Lower lobe of right lung (tissue), 2 donors: ENCODE measurements around the gene MAN1A2. TPM values are rescaled to one million over a fixed set of nuclear protein-coding genes. Genes with fewer than 3 reads are reported as not detected.
"Not testable (repeated sequence)": the region's sequence is repeated elsewhere in the genome, so short reads cannot be mapped to it uniquely, and the experiment has no call there.

Experiments
- ATAC-seq, 2 donors: fragments of 200-7000 bp; cut with Tn5 transposase; one replicate each; pipeline ENCODE4 v1.9.1; 2020 to 2022; ENCODE audit warnings: mild to moderate bottlenecking in 2 of 2, moderate library complexity in 2 of 2
- DNase-seq: peaks from one replicate; pipeline ENCODE4 v3.0.0-alpha.2; 2020
- H3K27ac ChIP-seq: fragments of 200-600 bp; one replicate; pipeline ENCODE4 v1.8.0; 2022
- H3K27me3 ChIP-seq: fragments of 200-600 bp; one replicate; pipeline ENCODE4 v1.8.0; 2022; ENCODE audit warnings: low read depth
- H3K36me3 ChIP-seq: fragments of 200-600 bp; one replicate; pipeline ENCODE4 v1.8.0; 2022; ENCODE audit warnings: mild to moderate bottlenecking
- H3K4me1 ChIP-seq: fragments of 200-600 bp; one replicate; pipeline ENCODE4 v1.8.0; 2022
- H3K4me3 ChIP-seq: fragments of 200-600 bp; one replicate; pipeline ENCODE4 v1.8.0; 2022; ENCODE audit warnings: mild to moderate bottlenecking
- H3K9me3 ChIP-seq: fragments of 200-600 bp; one replicate; pipeline ENCODE4 v1.8.0; 2022
- CTCF ChIP-seq: fragments of 200-600 bp; IDR thresholded peaks from one replicate; pipeline ENCODE4 v1.8.0; 2022; ENCODE audit warnings: antibody characterized with exemption, mild to moderate bottlenecking
- intact Hi-C: fragments of 100-400 bp; cut with DNase I; formaldehyde crosslinking; loops from one replicate; pipeline ENCODE4 v1.11.0; 2022
- total RNA-seq: library from RNA; stranded (reverse); fragmentation: NEBNext Ultra II Directional; extraction: Animal tissue kit (Norgen Biotek cat#: 25700); gene quantifications from one replicate; pipeline ENCODE4 v1.2.1, GENCODE V29; 2021
- donor health status: DM: no; HTN: yes; CAD: no; lungs with severe emphysema.

MAN1A2 gene
- total RNA-seq, 1 donor from 2014 or later: 39.6 TPM

DNA sequence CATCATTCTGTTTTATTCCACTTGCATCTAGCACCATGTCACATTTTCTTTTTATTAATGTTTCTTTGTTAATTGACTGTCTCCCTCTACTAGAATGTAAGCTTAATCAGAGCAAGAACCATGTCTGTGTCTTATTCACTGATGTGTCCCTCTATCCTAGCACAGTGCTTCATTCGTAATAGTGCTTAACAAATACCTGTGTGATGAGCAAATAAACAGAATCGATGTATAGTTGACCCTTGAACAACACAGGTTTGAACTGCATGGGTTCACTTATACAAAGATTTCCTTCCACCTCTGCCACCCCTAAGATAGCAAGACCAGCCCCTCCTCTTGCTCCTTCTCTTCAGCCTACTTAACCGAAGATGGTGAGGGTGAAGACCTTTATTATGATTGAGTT, 42.9 kb upstream of the MAN1A2 start:
- Histone ChIP-seq H3K27me3 (no peaks in the 10 kb centered on the region), H3K9me3 (no peaks in the 10 kb centered on the region), H3K4me3 (no peak overlapping the region), H3K27ac (no peak overlapping the region), H3K4me1 (no peaks in the 10 kb centered on the region), H3K36me3 (no peaks in the 10 kb centered on the region)
- intact Hi-C loops: no loop called here
- DNase-seq: no peak
- no peak for ATAC-seq
- TF ChIP-seq CTCF: no peak

GRCh38 chr1:117326035-117326434, 41.2 kb upstream of the MAN1A2 start:
- DNase-seq, H3K4me1 ChIP-seq, H3K27ac ChIP-seq, intact Hi-C loops, ATAC-seq, H3K9me3 ChIP-seq, H3K27me3 ChIP-seq, H3K4me3 ChIP-seq, H3K36me3 ChIP-seq: not testable (repeated sequence)

DNA sequence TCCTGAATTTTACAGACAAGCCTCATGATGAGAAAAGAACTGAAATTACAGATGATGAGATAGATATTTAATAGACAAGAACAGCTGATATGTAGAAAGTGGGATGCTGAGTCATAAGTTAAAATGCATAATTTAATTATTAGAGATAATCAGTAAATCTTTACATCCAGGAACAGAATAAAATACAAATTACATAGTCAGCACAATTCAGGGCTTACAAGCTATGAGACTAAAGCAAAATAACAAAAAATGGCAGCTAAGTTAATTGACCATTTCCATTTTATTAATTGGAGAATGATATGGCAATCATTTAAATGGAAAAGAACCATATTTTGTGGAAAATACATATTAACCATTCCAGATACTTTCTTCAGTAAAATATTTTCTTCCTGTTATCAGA, 40.2 kb upstream of the MAN1A2 start:
- intact Hi-C loops: no loop called here
- DNase-seq (no peak), ATAC-seq (no peak)
- Histone ChIP-seq H3K27me3 (no peaks in the 10 kb centered on the region), H3K27ac (no peak overlapping the region), H3K4me3 (no peak overlapping the region), H3K4me1 (no peaks in the 10 kb centered on the region), H3K9me3 (no peaks in the 10 kb centered on the region), H3K36me3 (no peaks in the 10 kb centered on the region)
- no peak for TF ChIP-seq CTCF

DNA sequence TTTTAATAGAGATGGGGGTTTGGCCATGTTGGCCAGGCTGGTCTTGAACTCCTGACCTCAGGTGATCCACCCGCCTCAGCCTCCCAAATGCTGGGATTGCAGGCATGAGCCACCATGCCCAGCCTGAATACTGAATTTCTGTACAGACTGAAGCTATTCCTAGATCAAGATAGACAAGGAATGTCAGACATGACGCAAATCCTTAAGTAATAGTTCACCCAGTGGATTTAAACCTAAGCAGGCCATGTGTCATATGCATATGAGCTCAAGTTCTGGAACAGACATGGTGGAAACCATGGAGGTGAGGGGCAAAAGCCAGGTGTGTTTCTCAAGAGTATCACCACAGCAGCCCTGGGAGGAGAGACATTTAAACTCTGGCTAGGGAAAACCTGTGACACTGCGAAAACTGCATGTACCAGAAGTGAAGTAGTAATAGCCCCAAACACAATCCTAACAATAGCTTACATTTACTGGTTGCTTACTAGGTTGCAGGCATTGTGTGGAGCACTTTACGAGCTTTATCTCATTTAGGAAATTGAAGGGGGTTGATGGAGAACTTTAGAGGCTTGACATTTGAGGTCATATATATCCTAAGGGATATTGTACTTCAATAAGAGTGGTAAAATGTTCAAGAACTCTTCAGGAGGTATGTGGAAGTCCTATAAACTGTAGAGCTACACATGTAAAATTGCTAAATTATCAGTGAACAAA, 31.7 kb upstream of the MAN1A2 start:
- no peak for ATAC-seq
- no peak overlapping the region for H3K27ac ChIP-seq

DNA sequence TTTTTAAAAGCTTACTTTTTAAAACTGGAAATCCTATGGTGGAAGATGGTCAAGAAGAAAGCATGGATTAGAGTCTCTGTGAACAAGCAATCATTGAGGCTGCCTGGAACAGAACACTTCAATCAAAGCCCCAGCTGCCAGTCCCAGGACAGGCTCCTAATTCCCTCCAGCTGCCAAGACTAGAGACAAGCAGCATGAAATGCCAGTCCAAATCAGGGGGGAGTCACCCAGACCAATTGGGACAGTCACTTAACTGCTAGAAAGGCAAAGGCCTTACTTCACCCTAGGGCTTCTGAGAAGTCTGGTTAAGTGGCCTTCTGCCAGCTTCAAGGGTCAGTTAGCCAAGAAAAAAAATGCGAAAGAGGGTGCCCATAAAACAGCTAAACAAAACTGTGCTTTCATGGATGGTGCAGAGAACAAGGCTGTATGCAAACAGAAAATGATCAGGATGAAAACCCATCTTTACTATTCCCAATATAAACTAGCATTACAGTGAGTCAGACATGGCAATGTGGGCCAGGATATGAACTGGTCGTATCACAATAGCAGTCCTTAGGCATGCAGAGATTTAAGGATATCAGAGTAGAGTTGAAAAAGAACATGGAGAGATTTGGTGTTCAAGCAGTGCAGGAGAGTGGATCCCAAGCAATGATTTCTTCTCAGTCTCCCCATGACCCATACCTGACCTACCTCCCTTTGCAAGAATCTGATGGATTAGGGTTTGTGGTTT, 31.0 kb upstream of the MAN1A2 start:
- no peak for ATAC-seq
- Histone ChIP-seq H3K9me3 (no peaks in the 10 kb centered on the region), H3K27ac (no peak overlapping the region), H3K4me3 (no peak overlapping the region), H3K4me1 (peaks cover 6% of the 10 kb centered on the region), H3K27me3 (no peaks in the 10 kb centered on the region), H3K36me3 (no peaks in the 10 kb centered on the region)
- DNase-seq: no peak
- intact Hi-C loops: no loop called here
- TF ChIP-seq CTCF: no peak

More for the DNA sequence above, 31.7 kb upstream of the MAN1A2 start:
- DNase-seq: no peak
- Histone ChIP-seq H3K27me3 (no peaks in the 10 kb centered on the region), H3K9me3 (no peaks in the 10 kb centered on the region), H3K4me3 (no peak overlapping the region), H3K4me1 (peaks cover 6% of the 10 kb centered on the region), H3K36me3 (no peaks in the 10 kb centered on the region)
- intact Hi-C loops: no loop called here
- no peak for TF ChIP-seq CTCF
